Endothelial cell of umbilical vein (primary cell): ENCODE results near the gene PYM1. TPM values are rescaled to one million over a fixed set of nuclear protein-coding genes. Genes with fewer than 3 reads are reported as not detected.

Source experiments
- BruUV-seq: library from RNA; stranded (reverse); fragments of 400-500 nt; replicated peaks from 2 replicates; lab custom pipeline; 2021; lab: Mats Ljungman, UMichigan
- CTCF ChIA-PET: fragments of 300-600, 350-600 bp; sonication (Branson Sonifier 250); formaldehyde crosslinking; loops from one replicate; lab custom pipeline; 2021; ENCODE audit warnings: antibody characterized with exemption, inconsistent platforms; lab: Charles Lee
- POLR2A ChIA-PET: fragments of 300-600, 350-600 bp; sonication (Branson Sonifier 250); formaldehyde crosslinking; loops from one replicate; lab custom pipeline; 2021; ENCODE audit warnings: antibody characterized with exemption, inconsistent platforms; lab: Charles Lee
- DNase-seq: peaks from one replicate; pipeline ENCODE4 v3.0.0-alpha.2; 2011; ENCODE audit warnings: low read depth, low spot score
- FAIRE-seq: peaks from 2 replicates; lab custom pipeline; 2011; peaks lifted over from hg19 to GRCh38; lab: Jason Lieb, UNC
- H2AFZ ChIP-seq: 2 replicates; pipeline ENCODE4 v1.6.0; 2012; ENCODE audit warnings: low read depth, low read length, control low read depth, inconsistent platforms
- H3K27ac ChIP-seq: 2 replicates; pipeline ENCODE4 v1.5.1; 2011; ENCODE audit warnings: low read depth, mild to moderate bottlenecking, control low read depth, low read length, moderate library complexity; ENCODE audit not compliant: insufficient read depth
- H3K27me3 ChIP-seq, 2 experiments: 2 replicates each; pipeline versions ENCODE4 v1.6.0 to v1.6.1; 2011; ENCODE audit warnings: low read length in 2 of 2, mixed read lengths in 1 of 2; ENCODE audit not compliant: control insufficient read depth in 2 of 2, insufficient read depth in 2 of 2
- H3K36me3 ChIP-seq, 2 experiments: 2 replicates in 1 of 2; 3 replicates in 1 of 2; pipeline ENCODE4 v1.5.1; 2011; ENCODE audit warnings: low read length in 2 of 2, mild to moderate bottlenecking in 1 of 2, moderate library complexity in 1 of 2; ENCODE audit not compliant: control insufficient read depth in 2 of 2, insufficient read depth in 2 of 2; ENCODE audit errors: extremely low read depth in 1 of 2
- H3K4me1 ChIP-seq: 3 replicates; pipeline ENCODE4 v1.5.1; 2011; ENCODE audit warnings: mild to moderate bottlenecking, low read length; ENCODE audit not compliant: control insufficient read depth, insufficient read depth; ENCODE audit errors: extremely low read depth
- H3K4me2 ChIP-seq: 2 replicates; pipeline ENCODE4 v1.6.1; 2011; ENCODE audit warnings: low read length, control low read depth, mixed read lengths; ENCODE audit not compliant: insufficient read depth
- H3K4me3 ChIP-seq, 3 experiments: fragments of 200-600 bp in 1 of 3; sonication (generic), shearing (Covaris generic) in 1 of 3; replicated peaks in 1 of 3; 2 replicates each; pipeline ENCODE4 v1.5.1; 2011 to 2016; ENCODE audit warnings: control low read depth in 3 of 3, low read length in 3 of 3, mild to moderate bottlenecking in 2 of 3, inconsistent platforms in 1 of 3, low read depth in 1 of 3, moderate library complexity in 1 of 3; ENCODE audit not compliant: insufficient read depth in 1 of 3
- H3K79me2 ChIP-seq: 2 replicates; pipeline ENCODE4 v1.6.0; 2012; ENCODE audit warnings: low read length, inconsistent platforms; ENCODE audit not compliant: control insufficient read depth, insufficient read depth
- H3K9ac ChIP-seq: replicated peaks from 2 replicates; pipeline ENCODE3; 2011; ENCODE audit warnings: low read length, control low read depth; ENCODE audit not compliant: insufficient read depth; ENCODE audit errors: extremely low read depth
- H3K9me1 ChIP-seq: replicated peaks from 3 replicates; pipeline ENCODE4 v1.6.0; 2011; ENCODE audit warnings: mild to moderate bottlenecking, low read length; ENCODE audit not compliant: control insufficient read depth, insufficient read depth; ENCODE audit errors: extremely low read depth
- H3K9me3 ChIP-seq: replicated peaks from 2 replicates; pipeline ENCODE4 v1.5.1; 2012; ENCODE audit warnings: low read length, inconsistent platforms; ENCODE audit not compliant: control insufficient read depth, insufficient read depth
- H4K20me1 ChIP-seq: replicated peaks from 2 replicates; pipeline ENCODE3; 2011; ENCODE audit warnings: mild to moderate bottlenecking, low read length; ENCODE audit not compliant: control insufficient read depth, insufficient read depth; ENCODE audit errors: extremely low read depth
- CTCF ChIP-seq, 2 donors: IDR thresholded peaks; 1 replicate in 1 of 2; 2 replicates in 1 of 2; pipeline ENCODE4 v1.5.1; 2011; ENCODE audit warnings: low read length in 2 of 2, mild to moderate bottlenecking in 2 of 2, moderate library complexity in 2 of 2, control low read depth in 1 of 2, inconsistent platforms in 1 of 2, low read depth in 1 of 2; ENCODE audit not compliant: insufficient read depth in 1 of 2; ENCODE audit errors: extremely low read depth in 1 of 2
- FOS ChIP-seq: IDR thresholded peaks from 2 replicates; pipeline ENCODE4 v1.6.1; 2011; ENCODE audit warnings: mild to moderate bottlenecking, low read length, moderate library complexity, borderline replicate concordance; ENCODE audit not compliant: insufficient read depth
- MAX ChIP-seq: IDR thresholded peaks from 2 replicates; pipeline ENCODE4 v1.6.1; 2011; ENCODE audit not compliant: insufficient read depth, insufficient read length
- MYC ChIP-seq: IDR thresholded peaks from one replicate; pipeline ENCODE4 v1.6.1; 2011; ENCODE audit warnings: mild to moderate bottlenecking, low read depth, low read length
- POLR2A ChIP-seq: IDR thresholded peaks from 2 replicates; pipeline ENCODE4 v1.6.1; 2012; ENCODE audit warnings: low read depth, mild to moderate bottlenecking, control low read depth, low read length
- POLR2AphosphoS5 ChIP-seq: IDR thresholded peaks from 2 replicates; pipeline ENCODE4 v1.6.1; 2012; ENCODE audit warnings: low read depth, mild to moderate bottlenecking, control low read depth, low read length, moderate library complexity; ENCODE audit not compliant: insufficient read depth
- dilution Hi-C: fragments of 300-500 bp; cut with MboI; formaldehyde crosslinking; loops from one replicate; pipeline ENCODE4 v1.15.0; 2019; ENCODE audit warnings: low sequenced_read_pairs; ENCODE audit not compliant: extremely low pct_ligation_motif_present
- intact Hi-C: fragments of 100-400 bp; cut with micrococcal nuclease; formaldehyde crosslinking; loops from one replicate; pipeline ENCODE4 v1.10.0; 2022
- polyA plus RNA-seq, 4 experiments: library from polyadenylated mRNA; depleted of rRNA in 3 of 4; stranded (reverse) in 3 of 4; unstranded in 1 of 4; fragments of >200 nt; gene quantifications; 2 replicates each; pipeline versions ENCODE4 v1.2.1 to v1.2.3, GENCODE V29; 2011 to 2012; ENCODE audit warnings: missing spikeins in 1 of 4
- total RNA-seq: library from RNA; stranded (reverse); gene quantifications from 2 replicates; pipeline ENCODE4 v1.2.3, GENCODE V29; 2021

The PYM1 gene
- total and polyA plus RNA-seq, 2 donors (not counting 3 experiments of a cell fraction or from before 2014, with no cell fraction given), result 18.7 to 23.5 TPM

- no peak overlapping the region for H3K4me2 ChIP-seq
- CTCF ChIA-PET, result interaction anchor here (0.7 to 2.1 kb wide), 5 partner anchors 13 to 75 kb away, joined by 3 to 7 read pairs (median 5); no protein-coding TSS in a partner anchor
- H4K20me1 ChIP-seq, result no peaks in the 10 kb centered on the region
- H3K4me3 ChIP-seq, result no peak overlapping the region
- DNase-seq, result no peak
- POLR2A ChIA-PET, result interaction anchor here (0.6 kb wide), 1 partner anchor 97 kb away, joined by 3 read pairs; no protein-coding TSS in a partner anchor
- peaks cover 3 to 22% of the 10 kb centered on the region in 2 experiments for H3K36me3 ChIP-seq
- H3K9ac ChIP-seq, result no peak overlapping the region
- dilution Hi-C loops (no loop called here), intact Hi-C loops (no loop called here)
- no peaks in the 10 kb centered on the region for H3K27me3 ChIP-seq
- no peak for TF ChIP-seq POLR2A
- TF ChIP-seq FOS, result no peak
- no peak for TF ChIP-seq POLR2AphosphoS5
- no peak for TF ChIP-seq MAX
- TF ChIP-seq MYC, result no peak
- TF ChIP-seq CTCF (IDR thresholded peaks at IDR 0.05; ENCODE audit: extremely low read depth in 1 of 2, insufficient read depth in 1 of 2, low read depth in 1 of 2, low read length in 2 of 2), result no peak
- no peaks in the 10 kb centered on the region for H3K4me1 ChIP-seq
- no peak overlapping the region for H2AFZ ChIP-seq
- H3K27ac ChIP-seq, result no peak overlapping the region
- no peak for FAIRE-seq
- no peaks in the 10 kb centered on the region for H3K79me2 ChIP-seq
- H3K9me1 ChIP-seq, result no peaks in the 10 kb centered on the region
- no TSS peak for BruUV-seq
- no peaks in the 10 kb centered on the region for H3K9me3 ChIP-seq
Observed at GRCh38 chr12:55955344-55955743, 27.6 kb upstream of the PYM1 start.
